SK-N-MC (cell line): ENCODE measurements around the gene BIK.

Experiments used
- EZH2 ChIP-seq: fragments of 200-600 bp; sonication (generic); IDR thresholded peaks from one replicate; pipeline ENCODE4 v1.6.1; 2017; ENCODE audit warnings: antibody characterized with exemption
- FOXP2 ChIP-seq: optimal IDR thresholded peaks from 2 replicates; pipeline ENCODE3; 2011; ENCODE audit warnings: mild to moderate bottlenecking, moderate library complexity; ENCODE audit not compliant: insufficient read depth; ENCODE audit errors: extremely low read length, control extremely low read depth
- POLR2AphosphoS5 ChIP-seq: IDR thresholded peaks from 2 replicates; pipeline ENCODE4 v1.6.1; 2012; ENCODE audit warnings: mild to moderate bottlenecking, low read depth, low read length, borderline replicate concordance

DNA sequence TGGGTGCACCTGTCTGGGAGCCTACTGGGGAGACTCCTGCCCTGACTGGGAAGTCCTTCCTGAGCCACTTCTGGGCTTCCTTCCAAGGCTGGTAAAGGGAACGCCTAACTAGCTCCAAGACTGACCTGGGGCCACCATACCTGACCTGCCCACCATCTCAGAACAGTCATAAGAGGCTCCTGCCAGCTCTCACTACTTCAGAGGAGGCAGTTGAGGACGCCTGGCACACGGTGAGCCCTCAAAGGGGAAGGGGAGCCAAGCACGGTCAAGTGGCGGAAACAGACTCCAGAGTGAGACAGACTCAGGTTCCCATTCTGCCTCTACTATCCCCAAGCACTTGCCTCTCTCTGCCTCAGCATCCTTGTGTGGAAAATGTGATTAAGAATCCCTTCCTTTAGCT lies 25.0 kb downstream of the BIK start:
- no peak for TF ChIP-seq POLR2AphosphoS5
- TF ChIP-seq EZH2, result no peak
- no peak for TF ChIP-seq FOXP2
